Stimulated activated CD4-positive, alpha-beta T cell treated with anti-CD3 and anti-CD28 coated beads, TNF-alpha, amount 100 ng/mL, for 24 hours (primary cell): Measurements from ENCODE around the gene KCNJ11.
"Not testable (repeated sequence)": the region's sequence is repeated elsewhere in the genome, so short reads cannot be mapped to it uniquely, and the experiment has no call there.

Experiments used
- DNase-seq, 3 experiments: peaks; one replicate each; pipeline ENCODE4 v3.0.0-alpha.2; 2020; ENCODE audit warnings: low read depth in 3 of 3

KCNJ11 gene

GRCh38 chr11:17388609-17389210, at the start of gene KCNJ11:
TSS of gene KCNJ11 (minus strand) at chr11:17388659. CDS start at chr11:17388091, 568 bp downstream.
- DNase-seq, result no peak

DNA sequence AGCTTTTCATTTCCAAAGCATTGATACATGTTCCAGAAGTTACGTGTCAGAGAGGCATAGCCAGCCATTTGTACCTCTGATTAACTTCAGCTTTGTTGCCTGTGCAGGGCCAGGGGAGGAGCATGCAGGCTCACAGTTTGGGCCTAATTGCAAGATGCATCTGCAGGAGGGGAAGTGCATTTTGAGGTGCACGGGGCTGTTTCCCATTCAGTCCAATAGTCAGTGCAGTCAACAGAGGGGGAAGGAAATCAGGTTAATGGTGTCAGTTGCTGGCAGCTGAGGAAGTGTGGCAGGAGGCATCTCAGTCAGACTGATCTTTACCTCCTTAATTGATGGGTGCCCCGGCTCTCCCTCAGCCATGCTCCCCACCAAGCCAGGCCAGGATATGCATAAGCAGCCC, 48.9 kb upstream of the KCNJ11 start:
- DNase-seq, result no peak

GRCh38 chr11:17434108-17434507, 45.6 kb upstream of the KCNJ11 start:
- DNase-seq, result no peak

DNA sequence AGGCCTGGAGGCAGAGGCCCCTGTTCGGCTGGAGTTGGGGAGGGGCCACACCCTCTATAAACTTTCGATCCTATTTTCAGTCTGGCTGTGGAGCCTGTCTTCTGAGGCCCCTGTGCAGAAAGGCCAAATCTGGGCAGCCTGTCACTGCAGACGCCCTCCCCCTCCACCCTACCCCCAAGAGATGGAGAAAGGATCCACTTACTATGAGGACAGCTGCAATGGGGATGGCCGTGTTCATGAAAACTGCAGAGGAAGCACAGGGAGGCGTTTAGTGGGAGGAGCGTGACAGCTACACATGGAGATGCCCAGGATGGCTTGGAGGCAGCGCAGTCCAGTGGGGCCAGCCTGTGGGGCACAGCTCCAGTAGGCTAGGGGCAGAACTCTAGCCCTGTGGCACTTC, 43.5 kb upstream of the KCNJ11 start:
- no peak for DNase-seq

GRCh38 chr11:17431139-17431538, 42.7 kb upstream of the KCNJ11 start:
- DNase-seq, result no peak

GRCh38 chr11:17430616-17431015, 42.2 kb upstream of the KCNJ11 start:
- DNase-seq, result no peak

DNA sequence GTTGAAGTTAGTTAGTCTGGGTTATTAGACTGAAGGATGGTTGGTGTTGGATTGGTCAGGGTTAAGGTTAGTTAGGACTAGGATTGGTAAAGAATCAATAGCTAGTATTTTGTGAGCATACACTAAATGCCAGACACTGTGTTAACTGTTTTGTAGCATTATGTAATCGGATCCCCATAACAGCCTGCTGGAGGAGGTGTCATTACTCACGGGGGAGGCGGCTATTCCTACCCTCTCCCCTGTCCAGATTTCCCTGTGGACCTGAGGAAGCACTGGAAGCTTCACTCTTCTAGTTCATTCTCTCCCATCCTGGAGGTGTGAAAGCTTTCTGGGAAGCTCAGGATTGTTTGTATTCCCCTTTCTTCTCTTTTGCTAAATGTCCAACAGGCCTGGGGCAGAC, 40.5 kb upstream of the KCNJ11 start:
- no peak for DNase-seq

DNA sequence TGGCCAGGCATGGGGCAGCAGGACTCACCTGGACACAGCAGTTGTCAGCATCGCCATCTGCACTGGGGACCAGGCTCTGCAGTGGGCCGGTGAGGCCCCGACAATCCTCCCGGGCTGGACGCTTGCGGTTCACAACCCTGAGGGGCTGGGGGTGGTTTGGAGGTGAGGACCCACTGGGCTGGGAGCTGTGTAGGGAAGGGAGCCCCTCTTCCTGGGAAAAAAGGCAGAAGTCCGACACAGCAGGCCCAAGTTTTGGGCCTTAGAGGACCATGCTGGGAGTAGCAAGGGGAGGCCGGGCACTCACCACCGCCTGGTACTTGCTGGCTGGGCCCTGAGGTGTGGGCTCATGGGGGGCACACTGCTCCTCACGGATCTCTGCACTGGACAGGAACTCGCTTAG, 39.8 kb upstream of the KCNJ11 start:
- DNase-seq, result no peak

- not testable (repeated sequence) for DNase-seq
Observed at GRCh38 chr11:17426233-17426632, 37.8 kb upstream of the KCNJ11 start.

DNA sequence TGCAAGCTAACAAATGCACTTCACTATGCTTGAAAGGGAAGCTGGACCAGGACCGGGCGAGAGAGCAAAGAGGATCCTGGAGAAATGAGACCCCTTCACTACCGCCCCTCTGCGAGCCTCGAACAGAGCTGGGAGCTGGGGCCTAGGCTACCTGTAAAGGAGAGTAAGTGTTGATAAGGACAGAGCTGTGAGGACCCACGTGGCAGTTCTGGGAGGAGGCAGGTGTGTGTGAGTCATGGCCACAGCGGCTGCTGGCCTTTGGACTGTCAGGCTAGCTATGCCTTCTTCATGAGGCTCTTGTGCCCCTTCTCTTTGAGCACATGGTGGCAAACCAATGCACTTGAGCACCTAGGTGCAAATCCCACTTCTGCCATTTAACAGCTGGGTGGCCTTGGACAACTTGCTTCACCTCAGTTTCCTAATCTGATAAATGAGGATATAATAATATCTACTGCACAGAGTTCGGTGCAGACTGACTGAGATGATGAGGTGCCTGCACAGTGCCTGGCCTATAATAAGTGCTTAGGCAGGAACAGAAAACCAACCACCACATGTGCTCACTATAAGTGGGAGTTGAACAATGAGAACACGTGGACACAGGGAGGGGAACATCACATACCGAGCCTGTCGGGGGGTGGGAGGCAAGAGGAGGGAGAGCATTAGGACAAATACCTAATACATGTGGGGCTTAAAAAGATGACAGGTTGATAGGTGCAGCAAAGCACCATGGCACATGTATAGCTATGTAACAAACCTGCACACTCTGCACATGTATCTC, 35.3 kb upstream of the KCNJ11 start:
- DNase-seq, result no peak

DNA sequence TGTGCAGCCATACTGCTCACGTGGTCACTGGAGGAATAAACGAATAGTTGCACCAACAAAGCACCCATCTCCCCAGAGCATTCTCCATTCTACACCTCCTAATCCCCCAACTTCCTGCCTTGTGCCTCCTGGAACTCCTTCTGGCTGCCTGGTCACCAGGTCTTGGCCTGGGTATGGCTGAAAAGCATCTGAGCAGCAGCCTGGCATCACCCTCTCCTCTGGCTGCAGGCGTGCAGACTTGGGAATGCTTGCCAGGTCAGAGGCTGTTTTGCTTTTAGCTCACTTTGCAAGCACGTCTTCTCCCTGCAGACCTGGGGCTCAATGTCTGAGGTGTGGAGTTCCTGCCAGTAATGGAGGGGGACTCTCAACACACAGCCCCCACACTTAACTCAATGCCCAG, 33.3 kb upstream of the KCNJ11 start:
- no peak for DNase-seq

GRCh38 chr11:17418444-17419081, 30.1 kb upstream of the KCNJ11 start:
- DNase-seq, result no peak

- no peak for DNase-seq
Observed at GRCh38 chr11:17416492-17416891, 28.0 kb upstream of the KCNJ11 start.

DNA sequence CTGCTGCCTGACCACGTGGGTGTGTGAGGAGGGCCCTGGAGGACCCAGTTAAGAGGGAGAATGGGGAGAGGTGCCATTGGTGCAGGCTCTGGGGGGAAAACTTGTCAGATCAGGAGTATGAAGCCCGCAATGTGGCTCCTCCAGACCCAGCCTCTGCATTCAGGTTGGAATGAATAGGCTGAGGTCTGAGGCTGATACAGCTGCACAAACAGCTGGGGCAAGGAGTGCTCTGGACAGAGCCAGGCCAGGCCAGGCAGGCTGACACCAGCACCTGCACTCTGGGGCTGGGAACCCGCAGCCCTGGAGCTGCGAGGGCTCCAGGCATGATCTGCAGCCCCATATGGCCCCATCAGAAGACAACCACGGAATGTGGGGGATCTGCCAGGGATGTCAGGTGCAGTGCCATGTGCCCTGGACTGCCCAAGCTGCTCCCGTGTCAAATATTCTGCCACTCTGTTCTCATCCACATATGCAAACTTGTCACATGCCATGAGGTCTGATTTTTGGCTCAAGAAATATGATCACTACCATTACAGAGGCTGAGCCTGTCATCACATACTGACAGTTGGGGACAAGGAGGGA, 27.2 kb upstream of the KCNJ11 start:
- DNase-seq, result no peak

DNA sequence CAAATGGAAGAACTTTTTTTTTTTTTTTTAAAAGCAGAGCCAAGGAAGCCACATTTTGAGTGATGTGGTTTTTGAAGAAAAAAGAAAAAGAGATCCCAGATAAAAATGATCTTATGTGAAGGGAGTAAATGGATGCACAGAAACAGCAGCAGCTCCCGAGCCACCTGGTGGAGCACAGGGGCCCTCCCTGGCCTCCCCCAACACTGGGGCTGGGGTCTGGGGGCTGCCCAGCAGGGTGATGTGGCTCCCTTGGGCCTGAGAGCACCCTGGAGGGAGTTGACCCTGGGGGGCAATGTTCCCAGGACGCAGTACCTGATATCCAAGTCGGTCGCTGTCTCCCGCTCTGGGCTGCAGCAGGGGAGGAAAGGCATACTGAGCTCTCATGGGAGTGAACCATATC, 26.5 kb upstream of the KCNJ11 start:
- DNase-seq, result no peak

GRCh38 chr11:17414317-17414737, 25.9 kb upstream of the KCNJ11 start:
- DNase-seq, result no peak

- DNase-seq, result no peak
Observed at GRCh38 chr11:17413414-17414316, 25.2 kb upstream of the KCNJ11 start.

GRCh38 chr11:17412488-17413180, 24.2 kb upstream of the KCNJ11 start:
- no peak for DNase-seq

- DNase-seq, result no peak
Observed at GRCh38 chr11:17411418-17411817, 23.0 kb upstream of the KCNJ11 start.

- no peak for DNase-seq
Observed at GRCh38 chr11:17410606-17411379, 22.3 kb upstream of the KCNJ11 start.
